OCI-LY7 (cell line): ENCODE data around the gene TLE4. TPM values are rescaled to one million over a fixed set of nuclear protein-coding genes. Genes with fewer than 3 reads are reported as not detected.

ENCODE experiments used
- BruUV-seq: library from RNA; stranded (reverse); fragments of 400-500 nt; replicated peaks from 2 replicates; lab custom pipeline; 2021; lab: Mats Ljungman, UMichigan
- CTCF ChIA-PET: fragments of 300-600 bp; sonication (Branson Sonifier 250); formaldehyde crosslinking; loops from one replicate; lab custom pipeline; 2022; ENCODE audit warnings: antibody characterized with exemption; ENCODE audit not compliant: unreplicated experiment; lab: Charles Lee
- POLR2A ChIA-PET: fragments of 300-600 bp; sonication (Branson Sonifier 250); formaldehyde crosslinking; loops from one replicate; lab custom pipeline; 2022; ENCODE audit warnings: antibody characterized with exemption; lab: Charles Lee
- DNase-seq: peaks from one replicate; pipeline ENCODE4 v3.0.0-alpha.2; 2015; ENCODE audit warnings: low spot score
- H2AFZ ChIP-seq: fragments of 200-600 bp; sonication (generic), shearing (Covaris generic); 2 replicates; pipeline ENCODE4 v1.6.1; 2014; ENCODE audit warnings: mild to moderate bottlenecking, antibody characterized with exemption, low read length, moderate library complexity
- H3K27ac ChIP-seq: fragments of 200-600 bp; sonication (generic); 2 replicates; pipeline ENCODE4 v1.5.1; 2014; ENCODE audit warnings: mixed run types, low read depth, mild to moderate bottlenecking, moderate library complexity, low read length, inconsistent platforms; ENCODE audit not compliant: poor library complexity, severe bottlenecking
- H3K36me3 ChIP-seq: fragments of 200-600 bp; sonication (generic); 2 replicates; pipeline ENCODE4 v1.6.1; 2014; ENCODE audit warnings: mild to moderate bottlenecking, antibody characterized with exemption, low read length, moderate library complexity, mixed read lengths; ENCODE audit not compliant: insufficient read depth
- H3K4me1 ChIP-seq: fragments of 200-600 bp; sonication (generic); 2 replicates; pipeline ENCODE4 v1.5.1; 2014; ENCODE audit warnings: mild to moderate bottlenecking, low read length; ENCODE audit not compliant: insufficient read depth, poor library complexity, severe bottlenecking
- H3K4me2 ChIP-seq: fragments of 200-600 bp; sonication (generic); 2 replicates; pipeline ENCODE4 v1.6.1; 2014; ENCODE audit warnings: mild to moderate bottlenecking, low read length
- H3K4me3 ChIP-seq: fragments of 200-600 bp; sonication (generic); 2 replicates; pipeline ENCODE4 v1.5.1; 2014; ENCODE audit warnings: mild to moderate bottlenecking, low read depth, low read length; ENCODE audit not compliant: poor library complexity, severe bottlenecking
- H3K79me2 ChIP-seq: fragments of 200-600 bp; sonication (generic); 2 replicates; pipeline ENCODE4 v1.6.1; 2016; ENCODE audit warnings: low read depth, mild to moderate bottlenecking, low read length, moderate library complexity, mixed read lengths; ENCODE audit not compliant: insufficient read depth
- H3K9me2 ChIP-seq: fragments of 200-600 bp; sonication (generic); 2 replicates; pipeline ENCODE4 v1.6.1; 2016; ENCODE audit warnings: mild to moderate bottlenecking, low read length, mixed read lengths; ENCODE audit not compliant: insufficient read depth
- H3K9me3 ChIP-seq: fragments of 200-600 bp; sonication (generic); 2 replicates; pipeline ENCODE4 v1.6.1; 2014; ENCODE audit warnings: mild to moderate bottlenecking, mixed run types, low read length, mixed read lengths
- H4K20me1 ChIP-seq: fragments of 200-600 bp; sonication (generic); 2 replicates; pipeline ENCODE4 v1.6.1; 2014; ENCODE audit warnings: mild to moderate bottlenecking, antibody characterized with exemption, low read length, moderate library complexity, mixed read lengths; ENCODE audit not compliant: insufficient read depth
- CTCF ChIP-seq: fragments of 200-600 bp; sonication (generic); conservative IDR thresholded peaks from 2 replicates; pipeline ENCODE4 v1.5.1; 2014; ENCODE audit warnings: mild to moderate bottlenecking, antibody characterized with exemption, low read length, moderate library complexity, mixed read lengths
- EZH2phosphoT487 ChIP-seq: fragments of 200-600 bp; sonication (generic); IDR thresholded peaks from 2 replicates; pipeline ENCODE4 v1.6.1; 2018; ENCODE audit warnings: low read depth, borderline replicate concordance, mild to moderate bottlenecking, mixed run types, antibody characterized with exemption, low read length, moderate library complexity, mixed read lengths
- intact Hi-C: fragments of 100-400 bp; cut with micrococcal nuclease; formaldehyde crosslinking; loops from one replicate; pipeline ENCODE4 v1.10.0; 2022; ENCODE audit not compliant: unreplicated experiment
- total RNA-seq, 2 experiments: library from RNA; depleted of rRNA in 1 of 2; stranded (reverse); fragments of >200 nt in 1 of 2; shearing (Covaris generic) in 1 of 2; gene quantifications; 2 replicates each; pipeline ENCODE4 v1.2.3, GENCODE V29; 2014 to 2022

The TLE4 gene
- total RNA-seq, 2 experiments from 2014 or later, result 36.7 to 41.7 TPM

GRCh38 chr9:79577969-79578723, 6.4 kb downstream of the TLE4 start:
- Histone ChIP-seq H3K9me3 (no peaks in the 10 kb centered on the region), H3K27ac (no peak overlapping the region), H3K4me3 (no peak overlapping the region), H2AFZ (no peak overlapping the region), H3K36me3 (peaks cover 40% of the 10 kb centered on the region), H3K9me2 (no peaks in the 10 kb centered on the region), H3K4me1 (peaks cover 11% of the 10 kb centered on the region), H3K79me2 (peaks cover 18% of the 10 kb centered on the region; the same call in 1 of the 2 replicates), H4K20me1 (peaks cover 14% of the 10 kb centered on the region), H3K4me2 (no peak overlapping the region)
- intact Hi-C loops, result loop anchor here (10.0 kb wide), 1 partner anchor 237 kb away; no protein-coding TSS in a partner anchor
- DNase-seq, result no peak
- no peak for TF ChIP-seq CTCF
- TF ChIP-seq EZH2phosphoT487, result no peak
- ChIA-PET POLR2A (interaction anchor here (0.6 kb wide), 1 partner anchor 269 kb away, joined by 3 read pairs; no protein-coding TSS in a partner anchor), CTCF (no interaction called here)
- no TSS peak for BruUV-seq

GRCh38 chr9:79578891-79579290, 7.1 kb downstream of the TLE4 start:
- Histone ChIP-seq H4K20me1 (peaks cover 11% of the 10 kb centered on the region), H3K9me2 (no peaks in the 10 kb centered on the region), H3K27ac (no peak overlapping the region), H3K4me2 (no peak overlapping the region), H3K4me3 (no peak overlapping the region), H3K36me3 (peaks cover 40% of the 10 kb centered on the region), H3K4me1 (peaks cover 10% of the 10 kb centered on the region), H3K9me3 (no peaks in the 10 kb centered on the region), H2AFZ (no peak overlapping the region), H3K79me2 (peaks cover 11% of the 10 kb centered on the region; the same call in 1 of the 2 replicates)
- no TSS peak for BruUV-seq
- CTCF ChIA-PET, result no interaction called here
- POLR2A ChIA-PET, result interaction anchor here (0.6 to 1.4 kb wide), 2 partner anchors 7 to 268 kb away, joined by 3 to 4 read pairs; partner anchors contain the start of gene TLE4
- intact Hi-C loops, result loop anchor here (10.0 kb wide), 1 partner anchor 236 kb away; no protein-coding TSS in a partner anchor
- no peak for DNase-seq
- no peak for TF ChIP-seq CTCF
- TF ChIP-seq EZH2phosphoT487, result no peak

- peaks cover 40% of the 10 kb centered on the region for H3K36me3 ChIP-seq
Observed at GRCh38 chr9:79579624-79580023, 7.9 kb downstream of the TLE4 start.

More at GRCh38 chr9:79579624-79580023, 7.9 kb downstream of the TLE4 start:
- CTCF ChIA-PET, result no interaction called here
- no peak for TF ChIP-seq EZH2phosphoT487
- TF ChIP-seq CTCF, result no peak
- Histone ChIP-seq H3K4me3 (no peak overlapping the region), H4K20me1 (peaks cover 4% of the 10 kb centered on the region), H3K4me2 (no peak overlapping the region), H3K9me2 (no peaks in the 10 kb centered on the region), H3K9me3 (no peaks in the 10 kb centered on the region), H3K79me2 (peaks cover 3% of the 10 kb centered on the region; the same call in 1 of the 2 replicates), H3K27ac (no peak overlapping the region), H2AFZ (no peak overlapping the region), H3K4me1 (peaks cover 2% of the 10 kb centered on the region)
- intact Hi-C loops, result loop anchor here (10.0 kb wide), 1 partner anchor 235 kb away; no protein-coding TSS in a partner anchor
- BruUV-seq, result no TSS peak
- POLR2A ChIA-PET, result interaction anchor here (1.4 kb wide), 1 partner anchor 8 kb away, joined by 4 read pairs; the partner anchor contains the start of gene TLE4
- no peak for DNase-seq
